Eye (tissue), 1 donor: Measurements from ENCODE around the gene PLEK.
"Not testable (repeated sequence)": the region's sequence is repeated elsewhere in the genome, so short reads cannot be mapped to it uniquely, and the experiment has no call there.

Experiments used
- DNase-seq: peaks from one replicate; pipeline ENCODE4 v3.0.0-alpha.2; 2015

PLEK gene

GRCh38 chr2:68386365-68386764 lies 21.3 kb downstream of the PLEK start:
- no peak for DNase-seq

- DNase-seq, result no peak
Observed at GRCh38 chr2:68387408-68388350, 22.6 kb downstream of the PLEK start.

- DNase-seq, result no peak
Observed at GRCh38 chr2:68388358-68388757, 23.3 kb downstream of the PLEK start.

- DNase-seq, result no peak
Observed at GRCh38 chr2:68388772-68389171, 23.7 kb downstream of the PLEK start.

GRCh38 chr2:68390114-68390513 lies 25.0 kb downstream of the PLEK start:
- DNase-seq, result no peak

- DNase-seq, result no peak
Observed at GRCh38 chr2:68390586-68390985, 25.5 kb downstream of the PLEK start.

- no peak for DNase-seq
Observed at GRCh38 chr2:68391099-68391498, 26.0 kb downstream of the PLEK start.

GRCh38 chr2:68391869-68392268 lies 26.8 kb downstream of the PLEK start:
- DNase-seq, result no peak

- DNase-seq, result no peak
Observed at GRCh38 chr2:68396093-68396492, 31.0 kb downstream of the PLEK start.

- DNase-seq, result not testable (repeated sequence)
Observed at GRCh38 chr2:68397704-68398263, 32.7 kb downstream of the PLEK start.

GRCh38 chr2:68403199-68403644 lies 38.1 kb downstream of the PLEK start:
- no peak for DNase-seq

GRCh38 chr2:68404164-68404563 lies 39.1 kb downstream of the PLEK start:
- peak; percentile 50 for DNase-seq

- no peak for DNase-seq
Observed at GRCh38 chr2:68404893-68405799, 40.1 kb downstream of the PLEK start.

GRCh38 chr2:68411397-68412126 lies 46.5 kb downstream of the PLEK start:
- DNase-seq, result no peak

- no peak for DNase-seq
Observed at GRCh38 chr2:68412127-68412819, 47.2 kb downstream of the PLEK start.

GRCh38 chr2:68413466-68413865 lies 48.4 kb downstream of the PLEK start:
- DNase-seq, result no peak

- DNase-seq, result no peak
Observed at GRCh38 chr2:68414452-68414851, 49.4 kb downstream of the PLEK start.

- DNase-seq, result peak; percentile 30
Observed at GRCh38 chr2:68414876-68415275, 49.8 kb downstream of the PLEK start.

- no peak for DNase-seq
Observed at GRCh38 chr2:68415521-68415920, 50.4 kb downstream of the PLEK start.

GRCh38 chr2:68416081-68416675 lies 51.1 kb downstream of the PLEK start:
- no peak for DNase-seq

GRCh38 chr2:68417926-68418325 lies 52.8 kb downstream of the PLEK start:
- no peak for DNase-seq
